ENCODE measurements around the gene SERGEF.

- TF ChIP-seq GATA3 (IDR thresholded peaks at IDR 0.05; ENCODE audit: low read depth, low read length), result no peak
- no peak for TF ChIP-seq GATA2 (IDR thresholded peaks at IDR 0.05; ENCODE audit: low read depth, low read length)
Observed at GRCh38 chr11:18022419-18022818, 9.6 kb upstream of the SERGEF start.

Measured in SH-SY5Y (cell line).